Spleen (tissue), 11 donors: ENCODE results near the gene CISH. TPM values are rescaled to one million over a fixed set of nuclear protein-coding genes. Genes with fewer than 3 reads are reported as not detected.

ENCODE experiments used
- DNase-seq: peaks from one replicate; pipeline ENCODE4 v3.0.0-alpha.2; 2020
- H3K27ac ChIP-seq, 8 donors: fragments of 200-600 bp; sonication (generic) in 7 of 8; 1 replicate in 4 of 8; 2 replicates in 4 of 8; pipeline versions ENCODE4 v1.5.0 to v1.8.0; 2016 to 2021; ENCODE audit warnings: inconsistent platforms in 4 of 8, mild to moderate bottlenecking in 4 of 8, moderate library complexity in 1 of 8
- H3K27me3 ChIP-seq, 7 donors: fragments of 200-600 bp; sonication (generic) in 6 of 7; replicated peaks in 1 of 7; 1 replicate in 4 of 7; 2 replicates in 3 of 7; pipeline versions ENCODE4 v1.5.0 to v1.8.0; 2016 to 2021; ENCODE audit warnings: inconsistent platforms in 3 of 7, mild to moderate bottlenecking in 1 of 7
- H3K36me3 ChIP-seq, 6 donors: fragments of 200-600 bp; sonication (generic) in 5 of 6; 1 replicate in 4 of 6; 2 replicates in 2 of 6; pipeline versions ENCODE4 v1.5.0 to v1.8.0; 2016 to 2021; ENCODE audit warnings: inconsistent platforms in 2 of 6
- H3K4me1 ChIP-seq, 6 donors: fragments of 200-600 bp; sonication (generic) in 5 of 6; 1 replicate in 3 of 6; 2 replicates in 3 of 6; pipeline versions ENCODE4 v1.5.0 to v1.8.0; 2016 to 2021; ENCODE audit warnings: inconsistent platforms in 3 of 6
- H3K4me3 ChIP-seq, 8 donors: fragments of 200-600 bp; sonication (generic) in 7 of 8; 1 replicate in 4 of 8; 2 replicates in 4 of 8; pipeline versions ENCODE4 v1.5.0 to v1.8.0; 2016 to 2021; ENCODE audit warnings: inconsistent platforms in 4 of 8, mild to moderate bottlenecking in 4 of 8, moderate library complexity in 2 of 8
- H3K9me3 ChIP-seq, 8 donors: fragments of 200-600 bp; sonication (generic) in 7 of 8; 1 replicate in 4 of 8; 2 replicates in 4 of 8; pipeline versions ENCODE4 v1.5.0 to v1.8.0; 2016 to 2021; ENCODE audit warnings: inconsistent platforms in 4 of 8
- CTCF ChIP-seq, 11 experiments: fragments of 200-600 bp in 7 of 11; fragments of 450-650 bp in 4 of 11; sonication (generic) in 4 of 11; IDR thresholded peaks in 8 of 11; conservative IDR thresholded peaks in 3 of 11; 1 replicate in 7 of 11; 2 replicates in 4 of 11; pipeline versions ENCODE4 v1.4.0 to v1.8.0; 2016 to 2021; ENCODE audit warnings: antibody characterized with exemption in 11 of 11, inconsistent platforms in 4 of 11, mild to moderate bottlenecking in 1 of 11
- POLR2A ChIP-seq, 3 donors: fragments of 450-650 bp; IDR thresholded peaks; one replicate each; pipeline ENCODE4 v1.5.1; 2017; ENCODE audit warnings: antibody characterized with exemption in 3 of 3, mild to moderate bottlenecking in 1 of 3
- POLR2AphosphoS5 ChIP-seq, 3 donors: sonication (generic); formaldehyde crosslinking; IDR thresholded peaks; one replicate each; pipeline ENCODE4 v1.5.1; 2017; ENCODE audit warnings: antibody characterized with exemption in 3 of 3
- WGBS, 5 donors: extraction: QIAGEN DNeasy Blood & Tissue Kit in 3 of 5; methylation state at CpG; one replicate each; pipeline versions ENCODE4 v1.1.5 to v1.1.7; 2013 to 2018; 5-methylcytosine and 5-hydroxymethylcytosine counted together
- intact Hi-C: fragments of 100-400 bp; cut with DNase I; formaldehyde crosslinking; loops from one replicate; pipeline ENCODE4 v1.15.0; 2023; ENCODE audit warnings: low total_unique reads
- polyA plus RNA-seq, 3 donors: library from polyadenylated mRNA; stranded (reverse); fragments of 200-250 nt; gene quantifications; one replicate each; pipeline ENCODE4 v1.2.1, GENCODE V29; 2013
- total RNA-seq, 7 donors: library from RNA; depleted of rRNA in 3 of 7; stranded (reverse); fragments of >200 nt in 3 of 7; fragmentation: NEBNext Ultra II Directional in 4 of 7; extraction: Animal tissue kit (Norgen Biotek cat#: 25700) in 4 of 7; gene quantifications; one replicate each; pipeline versions ENCODE4 v1.1.0 to v1.2.1, GENCODE V29; 2016 to 2021
- donor health status: healthy with polysubstance abuse.
- donor health status: DM: no; HTN: no; CAD: no; lungs with moderate emphysema.
- donor health status: DM: no; HTN: no; CAD: no.
- donor health status: Bipolar disorder and iron deficiency.
- donor health status: healthy.
- donor health status: DM: no; HTN: no; CAD: no.
- donor health status: DM: yes; HTN: yes; CAD: no.

The CISH gene
- total and polyA plus RNA-seq, 10 donors: 2.9 to 23.6 (median 11.0) TPM

DNA sequence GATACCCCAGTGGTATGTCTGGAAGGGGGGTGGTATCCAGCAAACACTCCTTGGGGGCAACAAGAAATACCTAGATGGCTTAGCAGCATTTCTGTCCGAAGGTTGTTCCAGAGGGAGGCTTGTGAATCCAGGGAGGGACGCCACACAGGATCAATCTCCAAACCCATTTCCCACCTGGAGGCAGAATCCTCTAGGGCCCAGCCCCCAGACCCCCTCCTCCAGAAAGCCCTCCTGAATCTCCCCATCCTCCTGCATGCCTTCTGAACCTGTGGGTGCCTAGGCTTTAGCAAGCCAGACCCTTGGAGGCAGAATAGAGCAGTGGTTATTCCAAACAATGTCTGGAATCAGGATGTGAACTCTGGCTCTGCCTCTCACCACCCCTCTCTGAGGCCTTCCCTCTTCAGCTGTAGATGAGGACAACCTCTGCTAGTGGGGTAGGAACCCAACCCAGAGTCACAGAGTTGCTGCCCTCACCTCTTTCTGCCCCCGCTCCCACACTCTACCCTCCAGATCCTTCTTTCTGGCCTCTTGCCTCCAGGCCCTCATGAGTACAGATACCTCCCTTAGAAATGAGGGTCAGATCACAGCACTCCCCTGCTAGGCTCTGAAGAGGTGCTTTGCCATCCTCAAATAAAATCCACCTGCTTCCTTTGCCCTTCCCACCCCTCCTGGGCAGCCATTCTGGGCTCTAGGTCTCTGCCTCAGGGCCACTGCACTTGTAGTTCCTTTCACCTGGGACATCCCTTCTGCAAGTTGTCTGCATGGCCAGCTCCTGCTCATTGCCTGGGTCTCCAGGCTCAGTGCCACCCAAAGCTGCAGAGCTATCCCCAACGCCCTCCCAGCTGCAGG is 8.1 kb downstream of the CISH start:
- peaks cover 0 to 54% (median 32%) of the 10 kb centered on the region in 6 donors for H3K36me3 ChIP-seq
- TF ChIP-seq POLR2AphosphoS5 (IDR thresholded peaks at IDR 0.05) (no peak), CTCF (IDR thresholded peaks at IDR 0.05 in 8 of 11, conservative IDR thresholded peaks at IDR 0.05 in 3 of 11) (no peak), POLR2A (IDR thresholded peaks at IDR 0.05) (no peak)
- H3K9me3 ChIP-seq: no peaks in the 10 kb centered on the region
- H3K4me3 ChIP-seq: no peak overlapping the region
- peak overlapping the region in 7 of 8 donors; percentile 81 to 93 (median 91) for H3K27ac ChIP-seq
- 68 to 90% (median 74%) methylated on average over 3 to 4 of the region's 4 CpGs for WGBS, 5 donors
- no peak for DNase-seq
- intact Hi-C loops: no loop called here
- H3K4me1 ChIP-seq: peaks cover 49 to 100% (median 93%) of the 10 kb centered on the region in 6 donors
- H3K27me3 ChIP-seq: no peaks in the 10 kb centered on the region

DNA sequence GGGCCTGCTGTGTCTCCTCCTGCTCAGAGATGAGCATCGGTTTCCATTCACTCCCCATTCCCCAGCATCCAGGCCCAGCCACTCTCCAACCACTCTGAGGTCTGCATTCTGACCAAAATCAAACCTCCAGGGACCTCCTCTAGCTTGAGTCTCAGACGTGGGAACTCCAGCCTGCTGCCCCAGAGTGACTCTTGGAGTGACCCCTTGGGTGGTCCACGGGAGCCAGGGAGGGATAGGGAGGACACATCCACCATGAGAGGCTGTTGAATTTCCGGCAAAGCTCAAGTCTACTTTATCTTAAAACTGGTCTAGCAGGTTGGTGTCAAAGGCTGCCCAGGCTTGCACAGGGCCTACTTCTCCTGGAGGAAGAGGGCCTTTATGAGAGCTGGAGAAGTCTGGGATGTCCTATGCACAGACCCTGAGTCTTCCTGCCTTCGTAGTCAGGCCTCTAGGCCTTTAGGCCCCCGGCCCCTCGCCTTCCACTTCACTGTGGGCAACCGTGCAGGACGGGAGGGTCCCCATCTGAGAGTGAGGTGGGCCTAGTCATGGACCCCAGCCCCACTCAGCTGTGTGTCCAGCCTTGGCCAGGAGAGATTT is 8.9 kb downstream of the CISH start:
- Histone ChIP-seq H3K27ac (peak overlapping the region; percentile 63 to 93 (median 90)), H3K27me3 (no peaks in the 10 kb centered on the region), H3K9me3 (no peaks in the 10 kb centered on the region), H3K4me3 (no peak overlapping the region), H3K36me3 (peaks cover 0 to 46% (median 25%) of the 10 kb centered on the region in 6 donors), H3K4me1 (peaks cover 49 to 95% (median 86%) of the 10 kb centered on the region in 6 donors)
- DNase-seq: no peak
- TF ChIP-seq POLR2AphosphoS5 (IDR thresholded peaks at IDR 0.05) (no peak), CTCF (IDR thresholded peaks at IDR 0.05 in 8 of 11, conservative IDR thresholded peaks at IDR 0.05 in 3 of 11) (no peak), POLR2A (IDR thresholded peaks at IDR 0.05) (no peak)
- 78 to 87% (median 81%) methylated on average over 9 of the region's 9 CpGs for WGBS, 5 donors
- intact Hi-C loops: no loop called here

- peaks cover 0 to 30% (median 9%) of the 10 kb centered on the region in 6 donors for H3K36me3 ChIP-seq
- no peaks in the 10 kb centered on the region for H3K9me3 ChIP-seq
- peak; percentile 87 to 93 (median 89) for TF ChIP-seq POLR2AphosphoS5 (IDR thresholded peaks at IDR 0.05)
- no peak for TF ChIP-seq POLR2A (IDR thresholded peaks at IDR 0.05)
- peak overlapping the region in 1 of 8 donors; percentile 37 for H3K4me3 ChIP-seq
- peaks cover 47 to 78% (median 70%) of the 10 kb centered on the region in 6 donors for H3K4me1 ChIP-seq
- peak overlapping the region; percentile 59 to 93 (median 90) for H3K27ac ChIP-seq
- peak; percentile 96 for DNase-seq
- 2 to 4% (median 3%) methylated on average over 7 to 14 of the region's 14 CpGs for whole genome bisulfite sequencing, 5 donors
- intact Hi-C loops: no loop called here
- H3K27me3 ChIP-seq: no peaks in the 10 kb centered on the region
These were observed 10.6 kb downstream of the CISH start for GRCh38 chr3:50600841-50601591.

- Histone ChIP-seq H3K36me3 (peaks cover 0 to 23% (median 4%) of the 10 kb centered on the region in 6 donors), H3K27me3 (no peaks in the 10 kb centered on the region), H3K4me3 (no peak overlapping the region), H3K9me3 (no peaks in the 10 kb centered on the region), H3K4me1 (peaks cover 39 to 70% (median 62%) of the 10 kb centered on the region in 6 donors), H3K27ac (peak overlapping the region; percentile 59 to 93 (median 90))
- intact Hi-C loops: no loop called here
- WGBS, 5 donors: 57 to 83% (median 73%) methylated on average over 9 of the region's 9 CpGs
- no peak for TF ChIP-seq CTCF (IDR thresholded peaks at IDR 0.05 in 8 of 11, conservative IDR thresholded peaks at IDR 0.05 in 3 of 11)
- no peak for DNase-seq
These were observed 11.3 kb downstream of the CISH start for GRCh38 chr3:50600141-50600753.
